Measurements from ENCODE around the gene FAXDC2. TPM values are rescaled to one million over a fixed set of nuclear protein-coding genes. Genes with fewer than 3 reads are reported as not detected.
"Not testable (repeated sequence)": the region's sequence is repeated elsewhere in the genome, so short reads cannot be mapped to it uniquely, and the experiment has no call there.

Gene FAXDC2
- total RNA-seq, 1 donor from 2014 or later, result not detected

DNA sequence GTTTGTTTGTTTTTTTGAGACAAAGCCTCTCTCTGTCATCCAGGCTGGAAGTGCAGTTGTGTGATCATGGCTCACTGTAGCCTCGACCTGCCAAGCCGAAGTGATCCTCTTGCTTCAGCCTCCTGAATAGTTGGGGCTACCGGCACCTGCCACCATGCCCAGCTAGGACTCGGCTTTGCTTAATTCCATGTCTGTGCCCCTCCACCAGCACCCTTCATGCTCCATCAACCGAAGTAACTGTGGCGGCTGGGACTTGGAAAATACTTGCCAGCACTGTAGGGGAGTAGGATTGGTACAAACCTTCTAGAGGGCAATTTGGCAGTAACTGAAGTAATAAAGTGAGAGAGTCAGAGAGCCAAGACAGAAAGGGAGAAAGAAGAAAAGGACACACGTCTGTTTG is 19.0 kb downstream of the FAXDC2 start:
- intact Hi-C loops (cut with micrococcal nuclease), result no loop called here

DNA sequence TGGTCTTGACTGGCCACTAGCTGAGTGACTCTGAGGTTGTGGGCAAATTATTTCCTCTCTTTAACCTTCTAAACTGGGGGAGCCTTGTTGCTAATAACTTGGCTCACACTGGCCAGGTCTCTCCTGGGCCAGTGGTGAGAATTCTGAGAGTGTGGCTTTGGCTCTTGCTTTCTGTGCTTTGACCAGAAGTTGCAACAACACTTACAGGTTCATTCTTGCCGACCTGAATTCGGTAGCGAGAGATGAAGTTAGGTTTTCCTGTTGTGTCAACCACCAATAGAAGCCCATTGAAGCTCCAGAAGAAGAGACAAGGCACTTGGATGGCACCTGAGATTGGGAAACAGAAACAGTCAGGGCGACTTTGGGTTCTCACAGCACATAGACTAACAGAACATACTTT is 19.8 kb downstream of the FAXDC2 start:
- intact Hi-C loops (cut with micrococcal nuclease), result no loop called here

DNA sequence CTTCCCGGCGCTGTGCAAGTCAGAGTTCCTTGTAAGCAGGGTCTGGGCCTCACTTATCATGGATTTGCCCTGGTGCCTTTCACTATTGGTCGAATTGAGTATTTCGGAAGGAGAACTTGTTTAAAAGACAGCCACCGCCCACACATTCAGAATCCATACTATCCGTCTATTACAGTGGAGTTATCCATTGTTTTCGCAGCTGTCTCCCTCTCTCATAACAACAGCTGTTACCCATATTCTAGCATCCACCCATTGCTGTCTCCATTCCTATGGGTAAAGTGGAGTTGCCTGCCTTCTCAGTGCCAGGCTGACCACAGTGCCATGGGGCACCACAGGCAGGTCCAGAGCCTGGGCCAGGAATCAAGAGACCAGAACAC is 20.2 kb downstream of the FAXDC2 start:
- intact Hi-C loops (cut with micrococcal nuclease), result no loop called here

DNA sequence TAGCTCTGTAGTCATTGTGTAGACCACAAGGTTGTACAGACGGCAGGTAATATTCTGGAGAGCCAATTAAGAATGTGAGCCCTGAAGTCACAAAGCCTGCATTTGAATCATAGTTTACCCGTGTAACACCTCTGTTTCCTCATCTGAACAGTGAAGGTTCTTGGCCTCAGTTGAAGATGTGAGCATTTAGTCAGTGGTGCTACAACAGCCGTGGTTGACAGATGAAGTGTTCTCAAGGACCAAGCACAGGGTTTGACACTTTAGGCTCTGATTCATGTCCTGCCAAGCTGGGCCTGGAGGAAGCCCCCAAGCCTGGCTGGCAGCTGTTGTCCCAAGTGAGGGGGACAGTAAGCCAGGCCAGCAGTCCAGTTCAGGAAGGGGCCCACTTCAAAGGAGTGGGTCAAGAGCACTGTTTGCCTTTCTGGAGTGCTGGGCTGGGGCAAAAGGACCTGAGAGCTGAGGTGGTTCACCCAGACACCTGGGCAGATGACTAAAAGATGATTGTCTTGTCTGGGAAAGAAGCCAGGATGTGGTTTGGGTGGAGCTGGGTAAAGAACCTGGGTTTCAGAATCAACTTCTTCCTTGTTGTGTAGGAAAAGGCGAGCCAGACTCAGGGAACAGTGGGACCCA is 20.7 kb downstream of the FAXDC2 start:
- intact Hi-C loops (cut with micrococcal nuclease), result loop anchor here (1.0 kb wide), 1 partner anchor 30 kb away; no protein-coding TSS in a partner anchor

DNA sequence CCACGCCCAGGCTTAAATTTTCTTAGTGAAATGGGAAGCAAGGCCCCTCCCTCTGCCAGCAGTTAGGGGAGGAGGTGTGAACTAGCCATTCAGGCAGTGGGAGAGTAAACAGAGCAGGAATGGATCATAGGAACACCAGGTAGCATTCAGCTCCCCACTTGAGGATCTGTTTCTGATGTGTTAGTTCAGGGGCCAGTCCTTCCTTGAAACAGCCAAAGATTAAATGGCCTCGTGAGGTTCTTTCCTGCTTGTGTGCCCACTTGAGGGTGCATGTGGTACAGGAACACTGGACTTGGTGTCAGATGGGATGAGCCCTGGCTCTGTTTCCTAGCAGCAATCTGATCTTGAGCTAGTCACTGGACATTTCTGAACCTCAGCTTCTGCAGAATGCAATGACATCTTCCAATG is 21.2 kb downstream of the FAXDC2 start:
- intact Hi-C loops (cut with micrococcal nuclease), result loop anchor here (1.0 kb wide), 1 partner anchor 30 kb away; no protein-coding TSS in a partner anchor

DNA sequence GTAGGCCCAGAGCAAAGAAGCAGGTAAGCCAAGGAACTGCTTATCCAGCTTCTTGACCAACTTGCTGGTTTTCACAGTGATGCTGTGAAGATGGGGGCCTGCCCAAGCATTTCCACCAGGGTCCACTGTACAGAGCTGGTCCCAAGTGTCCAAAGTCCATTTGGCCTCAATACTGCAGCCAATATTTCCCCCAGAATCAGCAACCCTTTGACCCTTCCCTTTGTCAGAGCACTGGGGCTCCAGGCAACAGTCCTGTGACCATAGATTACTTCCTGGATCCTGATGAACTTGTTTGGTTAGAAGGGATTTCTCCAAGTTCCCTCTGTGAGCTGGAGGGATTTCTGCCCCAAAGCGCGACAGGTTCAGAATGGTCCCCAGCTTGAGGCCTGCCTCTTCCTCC is 26.3 kb downstream of the FAXDC2 start:
- intact Hi-C loops (cut with micrococcal nuclease), result no loop called here

DNA sequence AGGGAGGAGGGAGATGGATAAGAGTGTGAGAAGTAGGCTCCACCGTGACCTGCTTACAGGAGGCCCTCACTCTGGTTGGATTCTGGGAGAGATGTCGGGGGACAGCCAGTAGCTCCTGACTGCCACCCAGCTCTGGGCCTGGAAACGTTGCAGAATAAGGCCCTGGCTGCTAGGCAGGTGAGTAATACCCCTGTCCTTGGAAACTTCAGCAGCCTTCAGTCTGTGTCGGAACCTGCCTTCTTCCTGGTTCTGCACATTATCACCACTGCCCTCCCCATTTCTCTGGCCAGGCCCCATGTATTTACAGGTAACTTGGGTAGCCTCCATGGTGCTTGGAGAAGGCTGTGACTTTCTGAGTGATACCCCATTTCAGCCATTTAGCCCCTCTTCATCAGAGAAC is 26.8 kb downstream of the FAXDC2 start:
- intact Hi-C loops (cut with micrococcal nuclease), result no loop called here

DNA sequence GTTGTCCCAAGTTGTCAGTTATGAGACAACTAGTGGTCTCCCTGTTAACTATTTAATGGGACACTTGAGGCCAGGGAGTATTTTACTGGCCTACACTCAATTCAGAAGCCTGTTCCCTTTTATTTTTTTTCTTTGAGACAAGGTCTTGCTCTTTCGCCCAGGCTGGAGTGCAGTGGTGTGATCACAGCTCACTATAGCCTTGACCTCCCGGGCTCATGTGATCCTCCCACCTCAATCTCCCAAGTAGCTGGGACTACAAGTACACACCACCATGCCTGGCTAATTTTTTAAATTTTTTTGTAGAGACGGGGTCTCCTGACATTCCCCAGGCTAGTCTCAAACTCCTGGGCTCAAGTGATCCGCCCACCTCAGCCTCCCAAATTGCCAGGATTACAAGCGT is 27.5 kb downstream of the FAXDC2 start:
- intact Hi-C loops (cut with micrococcal nuclease), result not testable (repeated sequence)

DNA sequence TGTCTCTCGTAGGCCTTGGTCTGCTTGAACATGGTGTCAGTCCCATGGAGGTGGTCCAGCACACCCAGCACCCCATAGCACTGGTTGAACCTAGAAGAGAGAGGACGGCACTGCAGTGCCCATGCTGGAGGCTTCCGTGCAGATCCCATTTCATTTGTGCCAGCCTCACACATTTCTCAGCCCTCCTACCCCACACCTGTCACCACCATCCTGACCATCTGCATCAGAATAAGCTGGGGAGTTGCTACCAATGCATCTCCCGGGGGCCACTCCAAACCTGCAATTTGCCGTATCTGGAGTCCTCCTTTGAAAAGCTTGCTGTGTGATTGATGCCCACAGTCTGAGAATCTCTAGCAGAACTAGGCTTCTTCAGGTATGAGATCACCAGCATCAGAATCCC is 30.0 kb downstream of the FAXDC2 start:
- intact Hi-C loops (cut with micrococcal nuclease), result no loop called here

DNA sequence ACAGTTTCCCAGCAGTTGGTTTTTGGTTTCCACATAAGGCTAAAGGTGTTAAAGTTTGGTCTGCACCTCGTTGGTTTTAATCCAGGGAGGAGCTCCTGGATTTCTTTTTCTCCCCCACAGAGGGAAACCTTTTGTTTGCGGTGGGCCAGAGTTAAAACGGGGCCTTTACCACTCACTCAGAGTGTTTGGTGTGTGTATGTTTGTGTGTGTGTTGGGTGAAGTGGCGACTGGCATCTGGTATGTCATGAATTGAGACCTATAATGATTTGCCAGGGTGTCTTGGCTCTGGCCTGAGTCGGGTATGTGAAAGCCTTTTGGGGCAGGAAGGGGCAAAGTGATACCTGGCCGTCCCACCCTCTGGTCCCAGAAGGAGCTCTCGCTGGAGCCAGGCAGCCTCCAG is 30.9 kb downstream of the FAXDC2 start:
- intact Hi-C loops (cut with micrococcal nuclease), result loop anchor here (10.0 kb wide), 1 partner anchor 355 kb away; no protein-coding TSS in a partner anchor

DNA sequence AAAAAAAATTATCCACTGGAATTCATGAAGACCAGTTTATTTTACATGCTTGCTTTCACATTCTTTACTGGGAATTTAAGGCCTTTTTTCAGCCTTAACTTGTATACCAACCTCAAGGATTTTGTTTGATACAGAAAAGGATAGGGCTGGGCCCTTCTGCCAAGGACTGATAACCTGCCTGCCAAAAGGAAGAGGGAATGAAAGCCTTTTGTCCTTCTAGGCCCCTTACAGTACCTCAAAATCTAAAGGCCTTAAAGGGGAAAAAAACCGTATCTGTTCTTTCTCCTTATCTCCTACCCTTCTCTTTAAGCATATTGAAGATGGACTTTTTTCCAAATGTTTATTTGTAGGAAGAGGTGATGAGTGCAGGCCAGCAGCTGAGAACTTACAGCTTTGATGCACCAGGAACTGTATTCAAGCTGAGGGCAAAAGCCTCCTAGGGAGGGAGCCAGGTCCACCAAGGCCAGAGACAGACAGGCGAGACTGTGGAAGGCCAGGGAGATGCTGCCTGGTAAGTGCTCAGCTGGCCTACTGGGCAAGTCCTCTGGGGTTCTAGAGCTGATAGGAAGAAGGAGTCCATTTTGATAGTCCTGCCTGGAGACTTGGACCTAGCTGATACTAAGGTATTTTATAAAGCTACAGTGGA is 31.8 kb downstream of the FAXDC2 start:
- intact Hi-C loops (cut with micrococcal nuclease), result loop anchor here (10.0 kb wide), 1 partner anchor 354 kb away; no protein-coding TSS in a partner anchor

DNA sequence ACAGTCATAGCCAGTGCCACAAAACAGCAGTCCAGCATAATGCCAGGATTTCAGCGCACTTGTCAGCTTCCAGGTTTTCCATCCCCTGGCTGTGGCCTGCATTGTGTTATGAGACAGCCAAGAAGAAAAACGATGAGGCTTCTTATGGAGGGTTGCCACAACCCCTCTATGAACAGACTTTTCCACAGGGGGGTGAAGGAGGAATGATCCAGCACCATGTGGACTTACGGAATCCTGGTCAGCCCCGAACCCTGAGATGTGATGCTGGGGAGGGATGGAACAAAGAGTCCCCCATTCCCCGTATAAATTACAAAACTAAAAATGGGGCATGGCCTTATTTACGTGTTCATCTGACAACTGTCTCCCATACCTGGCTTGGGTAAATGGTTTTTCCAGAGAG is 32.6 kb downstream of the FAXDC2 start:
- intact Hi-C loops (cut with micrococcal nuclease), result loop anchor here (10.0 kb wide), 1 partner anchor 353 kb away; no protein-coding TSS in a partner anchor

DNA sequence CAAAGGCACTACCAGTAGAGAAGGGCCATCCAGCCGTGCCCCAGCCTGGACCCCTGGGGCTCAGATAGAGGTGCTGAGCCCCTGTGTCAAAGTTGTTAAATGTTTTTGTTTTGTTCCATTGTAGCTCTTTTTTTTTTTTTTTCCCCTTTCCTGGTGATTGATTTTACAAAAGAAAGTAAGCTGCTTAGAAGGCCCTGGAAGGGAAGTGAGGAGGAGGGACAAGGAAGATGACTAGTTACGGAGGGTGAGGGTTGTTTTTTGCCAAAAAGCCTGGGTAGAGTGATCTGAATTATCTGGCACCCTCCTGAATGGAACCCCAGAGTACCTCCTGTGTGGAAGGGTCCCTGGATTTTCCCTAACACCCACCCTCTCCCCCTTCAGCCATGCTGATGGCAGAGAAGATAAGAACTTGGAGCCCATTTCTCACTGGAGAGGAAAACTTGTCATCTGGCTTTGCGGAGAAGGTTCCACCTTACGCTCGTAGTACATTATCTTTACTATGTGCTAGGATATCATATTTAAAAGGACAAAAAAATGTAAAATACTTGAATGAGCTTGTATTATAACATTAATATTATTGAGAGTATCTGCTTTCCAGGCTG is 33.4 kb downstream of the FAXDC2 start:
- intact Hi-C loops (cut with micrococcal nuclease), result loop anchor here (10.0 kb wide), 1 partner anchor 352 kb away; no protein-coding TSS in a partner anchor

DNA sequence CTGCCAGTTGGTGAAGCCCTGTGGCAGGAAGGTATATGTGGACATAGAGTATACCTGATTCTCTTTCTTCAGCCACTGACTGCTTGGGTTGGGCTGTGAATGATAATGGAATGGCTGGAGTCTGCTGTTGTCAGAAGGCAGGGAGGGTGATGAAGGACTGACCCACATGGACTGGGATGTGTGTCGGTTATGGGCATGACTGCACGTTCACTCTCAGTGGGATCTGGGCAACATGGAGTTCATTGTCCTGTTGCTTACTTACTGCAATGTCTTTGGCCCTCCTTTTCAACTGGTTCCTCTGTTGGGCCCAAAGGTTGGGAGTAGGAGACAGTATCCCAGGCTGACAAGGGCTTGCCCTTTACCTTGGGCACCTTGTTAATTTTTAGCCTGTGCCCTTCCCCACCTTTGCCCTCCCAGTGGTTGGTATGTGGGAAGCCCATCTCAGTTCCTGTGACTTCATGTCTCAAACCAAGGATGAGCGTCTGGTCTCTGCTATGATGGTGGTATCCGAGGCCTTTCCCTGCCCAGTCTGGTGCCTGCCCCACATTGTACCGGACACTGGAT is 34.6 kb downstream of the FAXDC2 start:
- intact Hi-C loops (cut with micrococcal nuclease), result loop anchor here (10.0 kb wide), 1 partner anchor 351 kb away; no protein-coding TSS in a partner anchor

DNA sequence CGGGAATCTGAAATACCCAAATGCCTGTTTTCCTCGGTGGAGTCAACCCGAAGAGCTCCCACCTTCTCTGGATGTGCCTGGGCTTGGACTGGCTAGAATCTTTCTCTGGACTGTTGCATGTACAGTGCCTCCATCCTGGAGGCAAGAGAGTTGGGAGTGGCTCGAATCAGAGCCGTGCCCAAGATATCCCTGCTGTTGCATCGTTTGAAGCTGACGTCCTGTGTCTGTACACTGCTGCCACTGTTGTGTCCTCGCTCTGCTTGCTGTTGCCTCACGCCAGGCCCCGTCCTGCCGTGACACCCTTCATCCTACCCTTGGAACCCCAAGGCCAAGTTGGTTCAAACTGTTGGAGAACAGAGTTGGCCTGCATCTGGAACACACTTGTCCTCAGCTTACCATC is 35.4 kb downstream of the FAXDC2 start:
- intact Hi-C loops (cut with micrococcal nuclease), result loop anchor here (10.0 kb wide), 1 partner anchor 350 kb away; no protein-coding TSS in a partner anchor

DNA sequence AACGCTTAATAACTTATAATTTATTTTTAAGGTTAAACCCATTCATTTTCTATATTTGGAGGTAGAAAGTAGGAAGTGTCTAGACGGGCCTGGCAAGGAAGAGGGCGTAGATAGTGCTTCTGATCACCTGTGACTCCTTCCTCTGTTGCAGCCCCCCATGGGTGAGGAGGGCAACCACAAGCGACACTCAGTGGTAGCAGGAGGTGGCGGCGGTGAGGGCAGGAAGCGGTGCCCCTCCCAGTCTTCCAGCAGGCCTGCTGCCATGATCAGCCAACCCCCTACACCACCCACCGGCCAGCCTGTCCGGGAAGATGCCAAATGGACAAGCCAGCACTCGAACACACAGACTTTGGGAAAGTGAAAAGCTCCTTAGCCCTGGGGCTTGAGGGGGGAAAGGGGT is 36.7 kb downstream of the FAXDC2 start:
- intact Hi-C loops (cut with micrococcal nuclease), result loop anchor here (5.0 to 10.0 kb wide), 2 partner anchors 334 to 349 kb away; no protein-coding TSS in a partner anchor

DNA sequence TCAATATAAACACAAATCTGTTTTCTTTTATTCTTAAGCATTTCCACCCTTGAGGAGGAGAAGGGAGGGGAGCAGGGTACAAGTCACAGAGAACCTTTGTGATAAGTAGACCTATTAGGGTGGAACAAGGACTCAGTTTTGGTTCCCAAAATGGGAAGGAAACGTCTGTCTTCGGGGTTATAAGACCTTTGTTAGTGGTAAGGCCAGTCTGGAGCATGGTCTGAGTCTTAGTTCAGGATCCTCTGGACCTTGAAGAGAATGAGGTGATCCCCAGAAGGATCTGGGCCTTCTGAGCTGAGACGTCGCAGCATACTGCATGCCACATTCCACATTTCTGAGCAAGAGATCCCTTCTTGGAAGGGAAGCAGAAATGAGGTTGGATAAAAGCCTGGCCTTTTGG is 37.2 kb downstream of the FAXDC2 start:
- intact Hi-C loops (cut with micrococcal nuclease), result loop anchor here (5.0 to 10.0 kb wide), 2 partner anchors 334 to 348 kb away; no protein-coding TSS in a partner anchor

DNA sequence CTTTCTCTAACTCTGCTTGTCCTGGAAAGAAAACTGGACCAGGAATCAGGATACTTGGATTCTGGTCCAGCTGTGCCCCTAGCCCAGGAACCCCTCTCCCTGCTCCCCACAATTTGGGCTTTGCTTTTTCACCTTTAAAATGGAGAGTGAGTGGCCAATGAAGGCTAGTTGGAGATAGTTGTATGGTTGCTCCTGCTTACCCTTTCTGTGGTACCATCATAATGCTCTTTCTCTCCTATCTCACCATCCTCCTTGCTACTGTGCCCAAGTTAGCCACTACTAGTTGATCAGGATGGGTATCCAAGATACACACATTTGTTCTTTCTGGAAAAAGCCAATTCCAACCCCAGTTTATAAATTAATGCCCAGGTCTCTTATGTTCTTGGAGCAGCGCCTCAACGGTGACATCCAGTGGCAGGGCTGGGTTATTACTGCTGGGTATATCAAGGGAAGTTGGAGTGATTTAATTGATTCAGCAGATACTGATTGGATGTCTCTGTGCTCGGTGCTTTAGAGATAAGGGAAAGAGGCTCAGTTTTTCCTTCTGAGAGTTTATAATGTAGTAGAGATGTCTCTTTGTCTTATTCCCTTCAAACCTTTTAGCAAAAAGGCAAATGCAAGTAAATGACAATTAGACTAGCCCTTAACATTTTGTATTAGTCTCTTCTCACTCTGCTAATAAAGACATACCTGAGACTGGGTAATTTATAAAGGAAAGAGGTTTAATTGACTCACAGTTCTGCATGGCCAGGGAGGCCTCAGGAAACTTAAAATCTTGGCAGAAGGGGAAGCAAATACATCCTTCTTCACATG is 38.5 kb downstream of the FAXDC2 start:
- intact Hi-C loops (cut with micrococcal nuclease), result loop anchor here (1.0 to 10.0 kb wide), 7 partner anchors 46 to 347 kb away; partner anchors contain the start of genes CNOT8, GEMIN5 and LARP1

DNA sequence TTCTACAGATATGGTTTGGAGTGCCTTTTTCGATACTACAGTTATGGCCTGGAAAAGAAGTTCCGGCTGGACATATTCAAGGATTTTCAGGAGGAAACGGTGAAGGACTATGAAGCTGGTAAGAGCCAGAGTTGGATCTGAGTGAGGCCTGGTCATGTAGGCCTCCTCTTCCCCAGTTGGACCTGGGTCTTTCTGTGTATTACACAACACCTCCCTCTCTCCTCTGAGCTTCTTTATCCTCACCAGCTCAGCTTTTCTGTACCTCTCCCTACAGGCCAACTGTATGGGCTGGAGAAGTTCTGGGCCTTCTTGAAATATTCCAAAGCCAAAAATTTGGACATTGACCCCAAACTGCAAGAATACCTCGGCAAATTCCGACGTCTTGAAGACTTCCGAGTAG is 39.2 kb downstream of the FAXDC2 start:
- intact Hi-C loops (cut with micrococcal nuclease), result loop anchor here (5.0 to 10.0 kb wide), 2 partner anchors 336 to 346 kb away; no protein-coding TSS in a partner anchor

DNA sequence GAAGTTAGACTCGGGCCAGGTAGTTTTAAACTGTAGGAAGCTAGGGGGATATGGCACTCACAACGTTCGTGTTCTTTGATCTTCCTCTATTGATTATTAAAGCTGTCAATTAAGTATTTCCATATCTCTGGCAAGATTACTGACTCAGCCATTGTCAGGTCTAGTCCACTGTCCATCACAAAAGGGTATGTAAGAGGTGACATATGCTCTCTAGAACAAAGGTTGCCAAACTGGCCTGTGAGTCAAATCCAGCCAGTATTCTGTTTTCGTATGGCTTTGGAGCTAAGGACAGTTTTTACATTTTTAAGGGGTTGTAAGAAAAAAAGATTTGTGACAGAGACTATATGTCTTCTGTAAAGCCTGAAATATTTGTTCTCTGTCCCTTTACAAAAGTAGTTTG is 44.2 kb downstream of the FAXDC2 start:
- intact Hi-C loops (cut with micrococcal nuclease), result loop anchor here (2.0 kb wide), 1 partner anchor 15 kb away; no protein-coding TSS in a partner anchor

DNA sequence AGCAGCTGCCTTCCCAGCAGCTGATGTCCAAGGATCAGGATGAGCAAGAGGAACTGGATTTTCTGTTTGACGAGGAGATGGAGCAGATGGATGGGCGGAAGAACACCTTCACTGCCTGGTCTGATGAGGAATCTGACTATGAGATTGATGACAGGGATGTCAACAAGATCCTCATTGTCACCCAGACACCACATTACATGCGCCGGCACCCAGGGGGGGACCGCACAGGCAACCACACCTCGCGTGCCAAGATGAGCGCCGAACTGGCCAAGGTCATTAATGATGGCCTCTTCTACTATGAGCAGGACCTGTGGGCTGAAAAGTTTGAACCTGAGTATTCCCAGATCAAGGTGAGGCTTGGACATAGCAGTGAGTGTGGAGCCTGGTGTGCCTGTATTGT is 48.4 kb downstream of the FAXDC2 start:
- intact Hi-C loops (cut with micrococcal nuclease), result no loop called here
